ENCODE measurements around the gene SHROOM2. TPM values are rescaled to one million over a fixed set of nuclear protein-coding genes. Genes with fewer than 3 reads are reported as not detected.

The SHROOM2 gene
- total RNA-seq, 1 experiment from 2014 or later, result 0.57 TPM

DNA sequence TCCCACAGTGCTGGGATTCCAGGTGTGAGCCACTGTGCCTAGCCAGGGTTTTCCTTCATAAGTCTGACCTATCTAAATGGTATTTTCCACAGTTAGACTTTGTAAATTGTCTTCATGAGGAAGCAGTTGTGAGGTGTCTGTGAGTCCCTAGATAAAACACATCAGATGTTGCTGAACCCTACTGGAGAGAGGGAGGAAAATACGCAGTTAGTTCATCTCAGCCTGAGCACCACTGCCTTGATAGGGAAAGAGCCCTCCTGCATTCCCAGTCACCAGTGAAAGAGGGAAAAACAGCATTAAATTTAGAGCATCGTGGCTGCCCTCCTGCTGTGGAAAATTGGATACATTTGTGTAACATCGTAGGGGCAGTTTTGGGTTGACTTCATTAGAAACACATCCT lies 149.2 kb downstream of the SHROOM2 start:
- H3K27me3 ChIP-seq, result no peaks in the 10 kb centered on the region
- DNase-seq, result no peak
- no peak overlapping the region for H3K4me3 ChIP-seq
- no peaks in the 10 kb centered on the region for H3K36me3 ChIP-seq
- H3K9me3 ChIP-seq (replicated peaks), result no peaks in the 10 kb centered on the region
- H3K4me1 ChIP-seq, result peaks cover 5% of the 10 kb centered on the region; the same call in 1 of the 2 replicates
- no peak overlapping the region for H3K27ac ChIP-seq

DNA sequence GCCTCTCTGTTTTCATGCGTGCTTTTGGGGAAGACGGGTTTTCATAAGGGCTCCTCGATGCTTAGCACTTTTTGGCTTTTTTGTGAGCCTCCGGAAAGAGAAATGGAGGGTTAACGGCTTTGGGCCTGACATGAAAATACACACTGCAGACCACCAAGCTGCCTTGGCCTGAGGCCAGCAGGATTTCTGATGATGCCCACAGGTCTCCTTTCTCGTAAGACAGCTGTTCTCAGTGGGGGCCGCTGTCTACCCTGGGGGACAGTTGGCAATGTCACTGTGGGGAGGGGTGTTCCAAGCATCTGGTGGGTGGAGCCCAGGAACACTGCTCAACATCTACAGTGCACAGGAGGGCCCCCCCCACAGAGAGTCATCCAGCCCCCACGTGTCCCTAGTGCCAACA lies 151.5 kb downstream of the SHROOM2 start:
- Histone ChIP-seq H3K27ac (no peak overlapping the region), H3K4me1 (peaks cover 5% of the 10 kb centered on the region; the same call in 1 of the 2 replicates), H3K9me3 (replicated peaks) (no peaks in the 10 kb centered on the region), H3K27me3 (no peaks in the 10 kb centered on the region), H3K4me3 (no peak overlapping the region), H3K36me3 (no peaks in the 10 kb centered on the region)
- DNase-seq, result peak; percentile 39 to 58

DNA sequence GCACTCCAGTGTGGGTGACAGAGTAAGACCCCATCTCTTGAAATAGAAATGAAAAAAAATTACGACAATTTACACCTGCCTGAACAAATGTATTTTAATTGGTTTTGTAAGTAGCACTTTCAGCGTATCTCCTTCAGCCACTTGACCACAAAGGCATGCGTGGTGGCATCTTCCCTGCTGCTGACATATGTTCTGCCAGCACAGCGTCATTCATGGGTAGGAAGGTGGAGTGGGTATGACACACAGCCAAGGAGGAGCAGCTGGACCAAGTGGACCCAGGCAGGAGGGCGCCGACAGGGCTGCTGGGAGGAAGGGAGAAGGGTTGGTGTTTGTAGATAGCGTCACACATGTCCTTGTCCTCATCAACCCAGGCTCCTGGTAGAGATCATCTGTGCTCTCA lies 152.3 kb downstream of the SHROOM2 start:
- no peak overlapping the region for H3K27ac ChIP-seq
- H3K4me1 ChIP-seq, result peaks cover 5% of the 10 kb centered on the region; the same call in 1 of the 2 replicates
- no peaks in the 10 kb centered on the region for H3K9me3 ChIP-seq (replicated peaks)
- no peaks in the 10 kb centered on the region for H3K36me3 ChIP-seq
- H3K27me3 ChIP-seq, result no peaks in the 10 kb centered on the region
- H3K4me3 ChIP-seq, result no peak overlapping the region
- DNase-seq, result no peak

DNA sequence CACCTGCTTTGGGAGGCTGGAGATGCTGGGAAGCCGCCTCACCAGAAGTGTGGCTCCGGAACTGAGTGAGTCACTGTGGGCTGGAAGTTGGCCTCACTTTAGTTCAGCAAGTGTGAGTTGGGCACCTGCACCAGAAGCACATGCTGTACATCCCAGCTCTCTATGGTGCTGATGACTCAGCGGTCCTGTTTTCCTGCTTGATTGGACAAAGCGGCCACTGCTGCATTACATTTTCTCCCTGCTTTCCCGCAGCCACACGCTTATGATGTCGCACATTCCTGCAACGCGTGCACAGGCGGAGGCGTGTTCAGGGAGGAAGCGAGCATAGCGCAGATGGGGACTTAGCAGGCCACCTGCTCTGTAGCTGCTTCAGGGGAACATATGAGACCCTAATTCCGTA lies 154.2 kb downstream of the SHROOM2 start:
- peaks cover 5% of the 10 kb centered on the region; the same call in 1 of the 2 replicates for H3K4me1 ChIP-seq
- no peaks in the 10 kb centered on the region for H3K27me3 ChIP-seq
- peak; percentile 32 to 55 for DNase-seq
- no peaks in the 10 kb centered on the region for H3K36me3 ChIP-seq
- no peaks in the 10 kb centered on the region for H3K9me3 ChIP-seq (replicated peaks)
- H3K4me3 ChIP-seq, result no peak overlapping the region
- no peak overlapping the region for H3K27ac ChIP-seq

DNA sequence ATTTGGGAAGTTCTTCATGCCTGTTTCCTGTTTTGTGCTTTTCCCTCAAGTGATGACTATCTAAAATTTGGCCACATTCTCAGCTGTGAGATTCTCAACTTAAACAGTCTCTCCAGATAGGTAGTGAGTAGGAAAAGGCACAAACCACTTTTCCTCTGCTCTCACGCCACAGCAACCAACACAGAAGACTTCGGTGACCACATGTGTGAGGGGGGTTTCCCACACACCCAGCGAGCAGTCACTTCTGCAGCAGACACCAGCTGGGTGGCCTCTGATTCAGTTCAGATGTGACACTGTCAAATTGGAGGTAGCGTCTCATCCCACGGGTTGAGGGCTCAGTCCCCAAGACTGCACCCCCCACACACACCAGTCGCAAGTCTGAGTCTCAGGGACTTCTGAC lies 155.9 kb downstream of the SHROOM2 start:
- Histone ChIP-seq H3K9me3 (replicated peaks) (no peaks in the 10 kb centered on the region), H3K4me1 (peaks cover 5% of the 10 kb centered on the region; the same call in 1 of the 2 replicates), H3K27ac (no peak overlapping the region), H3K27me3 (no peaks in the 10 kb centered on the region), H3K4me3 (no peak overlapping the region), H3K36me3 (no peaks in the 10 kb centered on the region)
- DNase-seq, result no peak

DNA sequence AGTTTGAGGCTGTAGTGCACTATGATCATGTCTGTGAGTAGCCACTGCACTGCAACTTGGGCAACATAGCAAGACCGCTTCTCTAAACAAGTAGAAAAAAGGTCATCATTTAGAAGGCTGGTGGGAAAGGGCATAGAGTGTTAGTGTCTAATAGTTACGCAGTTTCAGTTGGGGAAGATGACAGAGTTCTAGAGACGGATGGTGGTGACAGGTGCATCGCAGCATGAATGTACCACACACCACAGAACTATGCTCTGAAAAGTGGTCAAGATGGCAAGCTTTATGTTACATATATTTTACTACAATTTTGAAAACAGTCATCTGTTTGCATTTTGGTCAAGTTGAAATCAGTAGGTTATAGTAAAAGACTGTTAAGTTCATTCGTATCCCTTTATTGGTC lies 157.2 kb downstream of the SHROOM2 start:
- Histone ChIP-seq H3K27me3 (no peaks in the 10 kb centered on the region), H3K9me3 (replicated peaks) (no peaks in the 10 kb centered on the region), H3K4me3 (no peak overlapping the region), H3K36me3 (no peaks in the 10 kb centered on the region), H3K4me1 (no peaks in the 10 kb centered on the region), H3K27ac (no peak overlapping the region)
- no peak for DNase-seq

DNA sequence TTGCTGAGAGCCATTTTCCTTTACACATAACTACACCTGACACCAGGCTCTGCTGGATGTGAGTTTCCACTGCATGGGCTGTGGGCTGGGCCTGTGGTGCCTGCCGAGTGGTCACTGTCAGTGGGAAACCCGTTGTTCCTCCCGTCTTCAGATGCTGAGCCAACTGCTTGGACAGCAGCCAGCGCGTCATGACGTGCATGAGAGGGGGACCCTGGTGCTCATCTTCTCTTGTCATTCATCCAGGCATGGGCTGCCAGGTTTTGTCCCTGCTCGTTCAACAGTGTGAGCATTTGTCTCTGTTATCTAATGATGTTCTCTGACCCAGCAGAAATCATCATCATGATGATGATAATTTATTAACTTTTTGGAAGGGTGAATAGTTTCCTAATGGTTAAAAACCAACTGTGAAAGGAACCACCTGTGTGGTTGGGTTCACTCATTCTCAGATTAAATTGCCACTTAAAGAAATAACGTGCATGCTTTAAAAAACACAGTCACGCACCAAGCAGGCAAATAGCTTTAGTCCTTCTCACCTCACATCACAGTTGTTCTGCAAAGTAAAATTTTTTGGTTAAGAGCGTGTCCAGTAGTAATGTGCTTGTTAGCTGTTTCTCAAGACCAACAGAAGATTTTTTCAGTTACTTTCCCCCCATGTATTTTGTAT lies 161.0 kb downstream of the SHROOM2 start:
- H3K4me1 ChIP-seq, result no peaks in the 10 kb centered on the region
- no peaks in the 10 kb centered on the region for H3K9me3 ChIP-seq (replicated peaks)
- no peak for DNase-seq
- H3K27ac ChIP-seq, result no peak overlapping the region
- no peak overlapping the region for H3K4me3 ChIP-seq
- no peaks in the 10 kb centered on the region for H3K27me3 ChIP-seq
- H3K36me3 ChIP-seq, result no peaks in the 10 kb centered on the region

DNA sequence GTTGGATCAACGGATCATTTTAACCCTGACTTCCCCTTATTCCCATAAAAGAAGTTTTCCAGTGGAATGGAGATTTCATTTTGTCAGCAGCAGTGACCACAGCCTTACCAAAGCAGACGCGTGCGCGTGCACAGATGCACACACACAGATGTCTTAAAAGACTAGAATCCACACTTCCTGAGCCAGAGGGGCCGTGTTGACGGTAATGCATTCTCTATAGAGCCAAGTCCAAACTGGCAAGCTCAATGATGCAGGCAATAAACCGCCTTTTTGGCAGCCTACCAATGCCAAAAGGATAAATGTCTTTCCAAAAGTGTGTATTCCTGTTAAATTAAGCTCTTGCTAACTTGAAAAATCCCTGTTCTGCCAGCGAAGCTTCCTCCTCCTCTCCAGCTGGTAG lies 162.2 kb downstream of the SHROOM2 start:
- no peaks in the 10 kb centered on the region for H3K27me3 ChIP-seq
- no peak overlapping the region for H3K4me3 ChIP-seq
- H3K4me1 ChIP-seq, result no peaks in the 10 kb centered on the region
- no peaks in the 10 kb centered on the region for H3K9me3 ChIP-seq (replicated peaks)
- H3K36me3 ChIP-seq, result no peaks in the 10 kb centered on the region
- DNase-seq, result no peak
- H3K27ac ChIP-seq, result no peak overlapping the region

DNA sequence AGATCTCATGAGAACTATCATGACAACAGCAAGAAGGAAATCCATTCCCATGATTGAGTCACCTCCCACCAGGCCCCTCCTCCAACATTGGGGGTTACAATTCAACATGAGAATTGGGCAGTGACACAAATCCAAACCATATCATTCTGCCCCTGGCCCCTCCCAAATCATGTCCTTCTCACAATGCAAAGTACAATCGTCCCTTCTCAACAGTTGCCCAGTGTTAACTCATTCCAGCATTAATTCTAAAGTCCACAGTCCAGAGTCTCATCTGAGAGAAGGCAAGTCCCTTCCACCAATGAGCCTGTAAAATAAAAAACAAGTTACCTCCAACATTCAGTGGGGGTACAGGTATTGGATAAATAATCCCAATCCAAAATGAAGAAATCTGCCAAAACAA lies 166.1 kb downstream of the SHROOM2 start:
- H3K27ac ChIP-seq, result no peak overlapping the region
- no peaks in the 10 kb centered on the region for H3K9me3 ChIP-seq (replicated peaks)
- H3K4me1 ChIP-seq, result no peaks in the 10 kb centered on the region
- DNase-seq, result no peak
- no peaks in the 10 kb centered on the region for H3K27me3 ChIP-seq
- no peaks in the 10 kb centered on the region for H3K36me3 ChIP-seq
- no peak overlapping the region for H3K4me3 ChIP-seq

DNA sequence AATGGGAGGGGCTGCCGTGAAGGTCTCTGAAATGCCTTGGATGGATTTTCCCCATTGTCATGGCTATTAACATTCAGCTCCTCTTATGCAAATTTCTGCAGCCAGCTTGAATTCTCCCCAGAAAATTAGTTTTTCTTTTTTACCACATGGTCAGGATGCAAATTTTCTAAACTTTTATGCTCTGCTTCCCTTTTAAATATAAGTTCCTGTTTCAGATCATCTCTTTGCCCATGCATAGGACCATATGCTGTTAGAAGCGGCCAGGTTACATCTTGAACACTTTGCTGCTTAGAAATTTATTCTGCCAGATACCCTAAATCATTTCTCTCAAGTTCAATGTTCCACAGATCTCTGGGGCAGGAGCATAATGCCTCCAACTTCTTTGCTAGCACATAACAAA lies 167.2 kb downstream of the SHROOM2 start:
- H3K4me3 ChIP-seq, result no peak overlapping the region
- no peaks in the 10 kb centered on the region for H3K4me1 ChIP-seq
- DNase-seq, result no peak
- H3K36me3 ChIP-seq, result no peaks in the 10 kb centered on the region
- no peaks in the 10 kb centered on the region for H3K27me3 ChIP-seq
- no peak overlapping the region for H3K27ac ChIP-seq
- H3K9me3 ChIP-seq (replicated peaks), result no peaks in the 10 kb centered on the region

DNA sequence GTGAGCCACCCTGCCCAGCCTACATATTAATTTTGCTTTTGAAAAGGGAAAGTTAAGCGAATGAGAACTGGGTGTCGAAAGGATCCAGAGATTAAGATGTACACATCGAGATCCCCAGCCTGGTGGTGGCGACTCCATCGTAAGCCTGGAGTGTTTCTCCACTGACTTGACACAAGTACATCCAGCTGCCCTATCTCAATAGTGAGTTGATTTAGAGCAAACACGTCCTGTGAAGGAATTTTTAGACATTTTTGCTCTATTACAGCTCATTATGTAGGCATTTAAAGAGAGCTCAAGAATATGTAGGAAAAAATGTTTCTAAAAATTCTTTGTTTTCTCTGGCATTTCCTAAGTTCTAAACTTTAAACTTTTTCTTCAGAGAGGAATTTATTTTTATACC lies 169.3 kb downstream of the SHROOM2 start:
- DNase-seq, result no peak
- H3K27ac ChIP-seq, result no peak overlapping the region
- no peaks in the 10 kb centered on the region for H3K27me3 ChIP-seq

DNA sequence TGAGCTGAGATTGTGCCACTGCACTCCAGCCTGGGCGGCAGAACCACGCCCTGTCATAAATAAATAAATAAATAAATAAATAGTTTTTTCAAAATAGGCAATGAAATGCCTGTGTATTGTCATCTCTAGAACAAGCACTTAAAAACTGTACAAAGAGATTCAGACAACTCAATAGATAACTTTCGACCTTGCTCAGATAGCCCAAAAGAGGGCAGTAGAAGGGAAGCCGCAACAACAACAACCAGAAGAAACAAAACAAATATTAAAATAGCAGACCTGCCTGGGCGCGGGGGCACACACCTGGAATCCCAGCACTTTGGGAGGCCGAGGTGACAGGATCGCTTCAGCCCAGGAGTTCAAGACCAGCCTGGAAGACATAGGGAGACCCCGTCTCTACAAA lies 171.5 kb downstream of the SHROOM2 start:
- DNase-seq, result no peak
- Histone ChIP-seq H3K36me3 (no peaks in the 10 kb centered on the region), H3K4me1 (no peaks in the 10 kb centered on the region), H3K27me3 (no peaks in the 10 kb centered on the region), H3K27ac (no peak overlapping the region), H3K9me3 (replicated peaks) (no peaks in the 10 kb centered on the region), H3K4me3 (no peak overlapping the region)

More for the DNA sequence above, 169.3 kb downstream of the SHROOM2 start:
- no peak overlapping the region for H3K4me3 ChIP-seq
- H3K9me3 ChIP-seq (replicated peaks), result no peaks in the 10 kb centered on the region
- H3K36me3 ChIP-seq, result no peaks in the 10 kb centered on the region
- H3K4me1 ChIP-seq, result no peaks in the 10 kb centered on the region

DNA sequence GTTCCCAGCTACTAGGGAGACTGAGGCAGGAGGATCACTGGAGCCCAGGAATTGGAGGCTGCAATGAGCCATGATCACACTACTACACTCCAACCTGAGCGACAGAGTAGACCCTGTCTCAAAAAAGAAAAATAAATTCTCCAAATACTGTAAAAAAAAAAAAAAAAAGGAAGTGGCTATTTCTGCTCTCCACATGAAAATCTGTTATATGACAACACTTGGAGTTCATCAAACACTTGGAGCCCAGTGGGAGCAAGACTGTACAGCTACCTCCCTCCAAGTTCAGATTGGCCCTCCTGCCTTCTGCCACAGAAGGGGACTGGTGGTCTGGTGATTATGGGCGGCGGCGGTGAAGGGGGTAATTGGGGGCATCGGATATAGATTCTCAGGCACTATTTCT lies 172.0 kb downstream of the SHROOM2 start:
- H3K36me3 ChIP-seq, result no peaks in the 10 kb centered on the region
- DNase-seq, result no peak
- no peak overlapping the region for H3K27ac ChIP-seq
- no peaks in the 10 kb centered on the region for H3K4me1 ChIP-seq
- no peaks in the 10 kb centered on the region for H3K27me3 ChIP-seq
- H3K4me3 ChIP-seq, result no peak overlapping the region
- no peaks in the 10 kb centered on the region for H3K9me3 ChIP-seq (replicated peaks)

DNA sequence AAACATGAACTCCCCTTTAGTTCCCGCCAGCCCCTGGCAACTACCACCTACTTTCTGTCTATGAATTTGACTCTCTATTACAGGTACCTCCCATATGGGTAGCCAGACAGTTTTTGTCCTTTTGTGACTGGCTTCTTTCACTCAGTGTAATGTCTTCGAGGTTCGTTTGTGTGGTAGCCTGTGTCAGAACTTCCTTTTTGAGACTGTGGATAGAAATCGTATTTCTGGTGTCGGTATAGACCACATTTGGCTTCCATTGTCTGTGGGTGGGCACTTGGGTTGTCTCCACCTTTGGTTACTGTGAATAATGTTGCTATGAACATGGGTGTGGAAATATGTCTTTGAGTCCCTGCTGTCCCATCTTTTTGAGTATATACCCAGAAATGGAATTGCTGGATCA lies 175.5 kb downstream of the SHROOM2 start:
- Histone ChIP-seq H3K9me3 (replicated peaks) (no peaks in the 10 kb centered on the region), H3K4me3 (no peak overlapping the region), H3K4me1 (no peaks in the 10 kb centered on the region), H3K36me3 (no peaks in the 10 kb centered on the region), H3K27ac (no peak overlapping the region), H3K27me3 (no peaks in the 10 kb centered on the region)
- no peak for DNase-seq

DNA sequence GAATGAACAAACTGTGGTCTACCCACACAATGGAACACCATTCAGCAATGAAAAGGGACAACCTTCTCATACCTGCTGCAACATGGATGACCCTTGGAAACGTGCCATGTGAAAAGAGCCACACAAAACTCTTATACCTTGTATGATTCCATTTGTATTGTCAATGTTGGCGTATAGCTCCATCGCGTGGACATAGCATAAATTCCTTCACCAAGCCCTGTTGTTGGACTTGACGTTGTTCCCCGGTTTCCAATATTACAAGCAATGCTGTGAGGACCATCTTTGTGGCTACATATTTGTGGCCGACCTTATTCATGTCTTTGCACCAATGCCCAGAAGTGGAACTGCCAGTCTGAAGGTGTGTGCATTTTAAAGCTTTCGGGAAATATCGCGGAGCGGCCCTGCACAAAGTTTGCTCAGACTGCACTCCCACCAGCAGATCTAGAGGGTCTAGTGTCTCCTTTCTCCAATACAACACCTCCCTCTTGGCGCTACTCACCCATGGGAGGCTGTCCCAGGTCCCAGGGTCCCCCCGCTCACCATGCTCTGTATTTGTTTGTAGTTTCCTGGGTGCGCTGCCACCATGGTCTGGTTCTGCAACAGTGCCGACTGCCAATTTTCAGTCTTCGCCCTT lies 180.7 kb downstream of the SHROOM2 start, which contains the start of gene CLDN34:
Gene CLDN34, plus strand, starts transcription at position 584 of the 634 bp plus-strand sequence. Its CDS starts 0 bp downstream, at position 584.
- no peak within 1 kb of the TSS for H3K4me3 ChIP-seq
- no peaks in the 10 kb centered on the region for H3K36me3 ChIP-seq
- no peaks in the 10 kb centered on the region for H3K27me3 ChIP-seq
- no peaks in the 10 kb centered on the region for H3K4me1 ChIP-seq
- DNase-seq, result no peak
- no peaks in the 10 kb centered on the region for H3K9me3 ChIP-seq (replicated peaks)
- H3K27ac ChIP-seq, result no peak within 1 kb of the TSS

DNA sequence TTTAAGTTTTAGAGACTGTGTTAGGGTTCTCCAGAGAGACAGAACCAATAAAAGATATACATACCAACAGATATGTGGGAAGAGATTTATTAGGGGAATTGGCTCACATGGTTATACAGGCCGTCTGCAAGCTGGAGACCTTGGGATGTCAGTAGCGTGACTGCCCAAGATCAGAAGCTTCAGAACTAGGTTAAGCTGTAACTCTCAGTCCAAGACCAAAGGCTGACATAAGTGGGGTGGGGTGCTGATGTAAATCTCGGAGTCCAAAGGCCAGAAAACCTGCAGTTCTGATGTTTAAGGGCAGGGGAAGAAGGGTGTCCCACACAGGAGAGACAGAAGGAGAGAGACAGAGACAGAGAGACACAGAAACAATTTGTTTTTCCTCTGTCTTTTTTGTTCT lies 191.4 kb downstream of the SHROOM2 start:
- no peaks in the 10 kb centered on the region for H3K27me3 ChIP-seq
- no peak overlapping the region for H3K4me3 ChIP-seq
- no peaks in the 10 kb centered on the region for H3K4me1 ChIP-seq
- no peak overlapping the region for H3K27ac ChIP-seq
- H3K9me3 ChIP-seq (replicated peaks), result no peaks in the 10 kb centered on the region
- DNase-seq, result no peak
- no peaks in the 10 kb centered on the region for H3K36me3 ChIP-seq

All from SJCRH30 (cell line).